ENCODE measurements around the gene TRPV4. TPM values are rescaled to one million over a fixed set of nuclear protein-coding genes. Genes with fewer than 3 reads are reported as not detected.
A peak's percentile ranks its signal among the peaks of the same experiment; 100 is the strongest.

Gene TRPV4
- polyA plus RNA-seq, 1 experiment: 5.2 TPM

DNA sequence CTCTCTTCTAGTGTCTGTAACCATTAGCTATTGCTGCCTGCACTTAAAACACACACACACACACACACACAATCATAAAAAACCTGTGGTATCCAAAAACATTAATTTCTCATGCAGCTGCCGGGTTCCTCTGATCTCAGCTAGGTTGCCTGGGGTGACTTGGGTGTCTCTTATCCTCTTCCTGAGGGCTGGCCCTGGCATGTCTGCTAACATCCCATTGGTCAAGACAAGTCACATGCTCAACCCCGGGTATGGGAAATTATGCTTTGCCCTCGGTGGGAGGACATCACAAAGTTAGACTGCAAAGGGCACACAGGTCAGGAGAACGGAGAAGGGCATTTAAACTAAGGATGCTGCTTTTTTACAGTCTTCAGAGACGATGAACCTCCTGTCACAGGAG lies 55.7 kb downstream of the TRPV4 start:
- H3K9me3 ChIP-seq (ENCODE audit: control insufficient read depth, insufficient read depth, low read length): peaks cover 25% of the 10 kb centered on the region
- POLR2A ChIA-PET: no interaction called here
- H3K27ac ChIP-seq (ENCODE audit: low read depth, low read length): no peak overlapping the region
- H3K4me3 ChIP-seq (ENCODE audit: low read depth, low read length): no peak overlapping the region
- peaks cover 6% of the 10 kb centered on the region for H3K27me3 ChIP-seq (ENCODE audit: control insufficient read depth, insufficient read depth, low read length)
- no peak for DNase-seq (ENCODE audit: low read depth, low spot score)
- TF ChIP-seq, protein P1, sequence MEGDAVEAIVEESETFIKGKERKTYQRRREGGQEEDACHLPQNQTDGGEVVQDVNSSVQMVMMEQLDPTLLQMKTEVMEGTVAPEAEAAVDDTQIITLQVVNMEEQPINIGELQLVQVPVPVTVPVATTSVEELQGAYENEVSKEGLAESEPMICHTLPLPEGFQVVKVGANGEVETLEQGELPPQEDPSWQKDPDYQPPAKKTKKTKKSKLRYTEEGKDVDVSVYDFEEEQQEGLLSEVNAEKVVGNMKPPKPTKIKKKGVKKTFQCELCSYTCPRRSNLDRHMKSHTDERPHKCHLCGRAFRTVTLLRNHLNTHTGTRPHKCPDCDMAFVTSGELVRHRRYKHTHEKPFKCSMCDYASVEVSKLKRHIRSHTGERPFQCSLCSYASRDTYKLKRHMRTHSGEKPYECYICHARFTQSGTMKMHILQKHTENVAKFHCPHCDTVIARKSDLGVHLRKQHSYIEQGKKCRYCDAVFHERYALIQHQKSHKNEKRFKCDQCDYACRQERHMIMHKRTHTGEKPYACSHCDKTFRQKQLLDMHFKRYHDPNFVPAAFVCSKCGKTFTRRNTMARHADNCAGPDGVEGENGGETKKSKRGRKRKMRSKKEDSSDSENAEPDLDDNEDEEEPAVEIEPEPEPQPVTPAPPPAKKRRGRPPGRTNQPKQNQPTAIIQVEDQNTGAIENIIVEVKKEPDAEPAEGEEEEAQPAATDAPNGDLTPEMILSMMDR (IDR thresholded peaks at IDR 0.05; ENCODE audit: low read depth, low read length): no peak
- CTCF ChIA-PET: interaction anchor here (0.6 to 10.2 kb wide), 7 partner anchors 13 to 1536 kb away, joined by 3 to 201 read pairs (median 4); no protein-coding TSS in a partner anchor

DNA sequence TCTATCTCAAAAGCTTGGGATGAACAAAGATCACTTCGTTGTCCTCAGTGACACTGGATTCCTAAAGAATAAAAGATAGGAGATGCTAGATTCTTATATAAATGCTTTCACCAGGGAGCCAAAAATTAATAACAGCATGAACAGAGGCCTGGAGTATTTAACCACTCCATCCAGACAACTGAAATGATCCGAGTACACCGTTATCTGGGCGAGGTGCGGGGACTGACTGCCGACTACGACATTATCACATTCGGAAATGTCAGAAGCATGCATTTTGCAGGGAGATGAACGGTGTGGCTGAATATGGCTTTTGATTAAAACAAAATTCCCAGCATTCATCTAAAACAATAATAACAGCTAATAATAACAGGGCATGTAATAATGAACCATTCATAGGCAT lies 56.6 kb downstream of the TRPV4 start:
- H3K27me3 ChIP-seq (ENCODE audit: control insufficient read depth, insufficient read depth, low read length): peaks cover 6% of the 10 kb centered on the region
- peaks cover 17% of the 10 kb centered on the region for H3K9me3 ChIP-seq (ENCODE audit: control insufficient read depth, insufficient read depth, low read length)
- TF ChIP-seq, protein P1 (IDR thresholded peaks at IDR 0.05; ENCODE audit: low read depth, low read length): no peak
- ChIA-PET POLR2A (interaction anchor here (0.6 kb wide), 1 partner anchor 10 kb away, joined by 7 read pairs; no protein-coding TSS in a partner anchor), CTCF (interaction anchor here (0.8 to 10.2 kb wide), 8 partner anchors 9 to 349 kb away, joined by 3 to 201 read pairs (median 4); partner anchors contain the start of genes MMAB and MVK)
- H3K4me3 ChIP-seq (ENCODE audit: low read depth, low read length): no peak overlapping the region
- no peak for DNase-seq (ENCODE audit: low read depth, low spot score)
- no peak overlapping the region for H3K27ac ChIP-seq (ENCODE audit: low read depth, low read length)

DNA sequence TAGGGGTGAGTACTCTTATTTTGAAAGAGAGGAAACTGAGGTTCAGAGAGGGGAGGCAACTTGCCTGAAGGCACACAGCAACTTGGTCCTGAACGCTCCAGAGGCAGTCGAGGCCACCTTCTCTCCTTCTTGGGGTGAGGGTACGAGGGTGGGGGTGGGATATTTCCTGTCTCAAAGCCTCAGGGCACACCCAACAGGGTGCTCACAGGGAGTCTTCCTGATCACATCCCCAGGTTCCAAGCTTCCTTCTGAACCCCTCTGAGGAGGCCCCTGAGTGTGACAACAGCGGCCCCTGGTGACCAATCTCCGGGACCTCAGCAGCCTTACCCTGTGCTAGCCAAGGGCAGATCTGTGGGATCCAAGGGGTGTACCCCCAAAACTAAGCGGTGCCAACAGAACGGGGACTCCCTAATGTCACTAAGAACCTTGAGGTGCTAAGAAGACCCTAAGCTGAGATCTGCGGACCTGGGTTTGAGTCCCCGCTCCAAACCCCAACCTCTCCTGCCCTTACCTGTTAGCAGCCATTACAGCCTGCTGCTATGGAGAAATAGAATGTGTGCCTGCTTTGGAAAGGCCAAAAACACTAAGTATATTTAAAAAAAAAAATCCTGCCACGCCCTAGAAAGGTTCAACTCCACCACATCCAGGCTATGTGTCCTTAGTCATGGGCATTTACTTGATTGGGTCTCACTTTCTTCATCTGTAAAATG lies 57.9 kb downstream of the TRPV4 start:
- peak; percentile 30 for DNase-seq (ENCODE audit: low read depth, low spot score)
- Histone ChIP-seq H3K4me3 (ENCODE audit: low read depth, low read length) (no peak overlapping the region), H3K27ac (ENCODE audit: low read depth, low read length) (no peak overlapping the region), H3K27me3 (ENCODE audit: control insufficient read depth, insufficient read depth, low read length) (peaks cover 6% of the 10 kb centered on the region), H3K9me3 (ENCODE audit: control insufficient read depth, insufficient read depth, low read length) (peaks cover 11% of the 10 kb centered on the region)
- TF ChIP-seq, protein P1 (IDR thresholded peaks at IDR 0.05; ENCODE audit: low read depth, low read length): peak; percentile 96
- POLR2A ChIA-PET: no interaction called here
- CTCF ChIA-PET: interaction anchor here (0.6 to 10.2 kb wide), 33 partner anchors 8 to 347 kb away, joined by 3 to 201 read pairs (median 5); partner anchors contain the start of genes MMAB and MVK

DNA sequence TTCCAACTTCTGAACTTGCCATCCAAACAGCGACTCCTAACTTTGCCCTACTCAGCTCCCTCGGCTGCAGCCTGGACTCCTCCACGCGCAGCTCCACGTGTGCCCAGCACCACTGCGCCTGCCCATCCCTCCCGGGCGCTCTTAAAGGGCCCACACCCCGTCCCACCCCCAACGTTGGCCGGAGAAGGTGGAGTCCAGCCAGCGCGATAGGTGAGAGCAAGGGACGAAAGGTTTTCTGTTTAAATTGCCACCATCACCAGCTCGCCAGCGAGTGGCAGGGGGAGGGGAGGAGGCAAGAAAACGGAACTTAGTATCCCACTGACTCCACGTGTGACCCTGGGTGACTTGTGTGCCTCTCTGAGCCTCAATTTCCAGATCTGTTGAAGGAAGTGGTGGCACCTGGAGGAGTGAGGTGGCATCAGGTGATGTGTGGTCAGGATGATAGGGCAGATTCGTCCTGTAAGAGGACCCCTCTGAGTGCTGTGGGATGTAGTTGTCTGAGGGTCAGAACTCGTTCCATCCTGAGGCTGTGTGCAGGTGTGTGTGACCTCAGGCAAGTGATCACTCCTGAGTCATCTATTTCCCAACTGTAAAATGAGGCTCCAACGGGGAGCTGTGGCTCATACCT lies 59.7 kb downstream of the TRPV4 start:
- TF ChIP-seq, protein P1 (IDR thresholded peaks at IDR 0.05; ENCODE audit: low read depth, low read length): no peak
- CTCF ChIA-PET: interaction anchor here (1.2 to 10.2 kb wide), 6 partner anchors 9 to 345 kb away, joined by 3 to 201 read pairs (median 16); no protein-coding TSS in a partner anchor
- Histone ChIP-seq H3K4me3 (ENCODE audit: low read depth, low read length) (no peak overlapping the region), H3K9me3 (ENCODE audit: control insufficient read depth, insufficient read depth, low read length) (no peaks in the 10 kb centered on the region), H3K27me3 (ENCODE audit: control insufficient read depth, insufficient read depth, low read length) (peaks cover 6% of the 10 kb centered on the region), H3K27ac (ENCODE audit: low read depth, low read length) (no peak overlapping the region)
- no peak for DNase-seq (ENCODE audit: low read depth, low spot score)
- POLR2A ChIA-PET: interaction anchor here (0.6 to 0.9 kb wide), 2 partner anchors 10 to 369 kb away, joined by 3 read pairs; no protein-coding TSS in a partner anchor

Data from AG04450 (cell line).